ENCODE results near the gene PDZD8.

PDZD8 gene

DNA sequence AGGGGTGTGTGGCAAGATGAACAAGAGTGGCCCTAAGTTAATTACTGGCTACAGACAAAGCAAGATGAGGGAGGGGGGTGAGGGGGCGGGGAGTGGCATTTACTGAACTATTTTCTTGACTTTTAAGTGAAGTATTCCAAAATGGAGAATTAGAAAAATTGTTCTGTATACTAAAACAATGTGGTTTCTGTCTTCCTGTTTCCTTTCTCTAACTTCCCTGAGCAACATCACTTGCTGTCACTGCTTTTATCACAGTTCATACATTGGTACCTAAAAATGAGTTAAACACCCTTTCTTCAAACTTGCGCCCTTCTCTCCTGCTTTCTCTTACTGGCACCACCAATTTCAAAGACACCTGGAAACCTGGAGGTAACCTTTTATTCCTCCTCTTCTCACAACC lies 21.6 kb downstream of the PDZD8 start:
- Histone ChIP-seq H3K27ac (ENCODE audit: low read depth, low read length) (no peak overlapping the region), H3K27me3 (ENCODE audit: control insufficient read depth, low read length) (no peaks in the 10 kb centered on the region), H3K79me2 (ENCODE audit: control insufficient read depth, low read length) (peaks cover 89% of the 10 kb centered on the region), H3F3A (ENCODE audit: control insufficient read depth, insufficient read depth) (no peaks in the 10 kb centered on the region), H3K4me1 (ENCODE audit: control insufficient read depth, low read length) (peaks cover 25% of the 10 kb centered on the region), H3K9me2 (replicated peaks; ENCODE audit: control insufficient read depth, low read length) (no peaks in the 10 kb centered on the region), H3K4me2 (ENCODE audit: low read length) (peak overlapping the region; percentile 51), H3K9me3 (ENCODE audit: control insufficient read depth, insufficient read depth, low read length) (no peaks in the 10 kb centered on the region), H3K36me3 (ENCODE audit: control insufficient read depth, low read length) (no peaks in the 10 kb centered on the region), H4K20me1 (ENCODE audit: control insufficient read depth, insufficient read depth, low read depth, low read length) (peaks cover 23% of the 10 kb centered on the region), H3K4me3 (ENCODE audit: low read length) (peak overlapping the region; percentile 18)
- TF ChIP-seq CTCF (IDR thresholded peaks at IDR 0.05; ENCODE audit: low read depth, low read length, poor library complexity, severe bottlenecking) = no peak
- no peak for TF ChIP-seq EZH2phosphoT487 (IDR thresholded peaks at IDR 0.05; ENCODE audit: borderline replicate concordance, low read length)

DNA sequence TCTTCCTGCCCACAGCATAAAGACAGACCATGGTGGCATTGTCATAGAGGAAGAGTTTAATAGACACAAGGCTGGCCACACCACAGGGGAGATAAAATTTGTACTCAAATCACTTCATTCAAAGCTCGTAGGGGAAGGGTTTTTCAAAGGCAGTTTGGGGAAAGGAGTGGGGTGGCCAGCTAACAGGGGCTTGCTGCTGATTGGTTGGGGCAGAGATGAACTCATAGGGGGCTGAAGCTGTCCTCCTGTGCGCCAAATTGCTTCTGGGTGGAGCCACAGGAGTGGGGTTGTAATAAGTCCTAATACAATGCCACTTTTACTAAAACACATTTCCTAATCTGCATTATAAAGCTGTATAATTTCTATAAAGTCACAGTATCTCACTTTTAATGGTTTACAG lies 22.5 kb downstream of the PDZD8 start:
- H3K27me3 ChIP-seq (ENCODE audit: control insufficient read depth, low read length) = no peaks in the 10 kb centered on the region
- H3K4me3 ChIP-seq (ENCODE audit: low read length) = no peak overlapping the region
- peaks cover 25% of the 10 kb centered on the region for H3K4me1 ChIP-seq (ENCODE audit: control insufficient read depth, low read length)
- no peak overlapping the region for H3K27ac ChIP-seq (ENCODE audit: low read depth, low read length)
- H3K36me3 ChIP-seq (ENCODE audit: control insufficient read depth, low read length) = no peaks in the 10 kb centered on the region
- H3K79me2 ChIP-seq (ENCODE audit: control insufficient read depth, low read length) = peaks cover 90% of the 10 kb centered on the region
- no peaks in the 10 kb centered on the region for H3K9me3 ChIP-seq (ENCODE audit: control insufficient read depth, insufficient read depth, low read length)
- no peak overlapping the region for H3K4me2 ChIP-seq (ENCODE audit: low read length)
- peaks cover 29% of the 10 kb centered on the region for H4K20me1 ChIP-seq (ENCODE audit: control insufficient read depth, insufficient read depth, low read depth, low read length)
- no peaks in the 10 kb centered on the region for H3F3A ChIP-seq (ENCODE audit: control insufficient read depth, insufficient read depth)
- H3K9me2 ChIP-seq (replicated peaks; ENCODE audit: control insufficient read depth, low read length) = no peaks in the 10 kb centered on the region
- no peak for TF ChIP-seq EZH2phosphoT487 (IDR thresholded peaks at IDR 0.05; ENCODE audit: borderline replicate concordance, low read length)
- no peak for TF ChIP-seq CTCF (IDR thresholded peaks at IDR 0.05; ENCODE audit: low read depth, low read length, poor library complexity, severe bottlenecking)

DNA sequence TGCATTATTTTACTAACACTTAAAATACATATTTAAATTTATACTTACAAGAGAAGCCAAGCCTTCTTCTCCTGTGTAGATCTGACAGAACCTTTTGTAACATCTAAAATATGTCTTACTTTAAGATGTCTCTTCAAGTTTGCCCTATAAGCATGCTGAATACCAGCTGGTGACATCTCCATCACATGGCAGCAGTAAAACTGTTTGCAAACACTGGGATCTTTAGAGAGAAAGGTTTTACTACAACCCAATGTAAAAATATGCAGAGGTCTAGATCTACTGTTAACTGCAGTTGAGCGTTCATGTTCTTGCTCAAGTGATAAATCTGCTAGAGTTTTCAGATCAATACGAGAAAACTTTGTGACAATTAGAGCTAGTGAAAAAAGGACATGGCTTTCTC lies 23.2 kb downstream of the PDZD8 start:
- Histone ChIP-seq H3K9me2 (replicated peaks; ENCODE audit: control insufficient read depth, low read length) (no peaks in the 10 kb centered on the region), H3K4me3 (ENCODE audit: low read length) (no peak overlapping the region), H3K27me3 (ENCODE audit: control insufficient read depth, low read length) (no peaks in the 10 kb centered on the region), H3K4me2 (ENCODE audit: low read length) (no peak overlapping the region), H3K27ac (ENCODE audit: low read depth, low read length) (no peak overlapping the region), H3K4me1 (ENCODE audit: control insufficient read depth, low read length) (peaks cover 25% of the 10 kb centered on the region), H4K20me1 (ENCODE audit: control insufficient read depth, insufficient read depth, low read depth, low read length) (peaks cover 29% of the 10 kb centered on the region), H3K9me3 (ENCODE audit: control insufficient read depth, insufficient read depth, low read length) (no peaks in the 10 kb centered on the region), H3K36me3 (ENCODE audit: control insufficient read depth, low read length) (no peaks in the 10 kb centered on the region), H3F3A (ENCODE audit: control insufficient read depth, insufficient read depth) (no peaks in the 10 kb centered on the region), H3K79me2 (ENCODE audit: control insufficient read depth, low read length) (peaks cover 93% of the 10 kb centered on the region)
- TF ChIP-seq CTCF (IDR thresholded peaks at IDR 0.05; ENCODE audit: low read depth, low read length, poor library complexity, severe bottlenecking) (no peak), EZH2phosphoT487 (IDR thresholded peaks at IDR 0.05; ENCODE audit: borderline replicate concordance, low read length) (no peak)

DNA sequence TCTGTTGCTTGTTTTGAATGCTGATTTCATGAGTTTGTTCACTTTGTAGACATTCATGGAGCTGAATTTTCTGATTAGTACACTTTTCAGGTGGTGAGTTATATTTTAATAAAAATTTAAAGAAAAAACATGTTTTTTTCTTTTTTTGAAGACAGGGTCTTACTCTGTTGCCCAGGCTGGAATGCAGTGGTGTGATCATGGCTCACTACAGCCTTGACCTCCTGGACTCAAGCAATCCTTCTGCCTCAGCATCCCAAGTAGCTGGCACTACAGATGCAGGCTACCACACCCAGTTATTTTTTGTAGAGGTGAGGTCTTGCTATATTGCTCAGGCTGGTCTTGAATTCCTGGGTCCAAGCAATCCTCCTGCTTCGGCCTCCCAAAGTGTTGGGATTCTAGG lies 23.7 kb downstream of the PDZD8 start:
- TF ChIP-seq EZH2phosphoT487 (IDR thresholded peaks at IDR 0.05; ENCODE audit: borderline replicate concordance, low read length) (no peak), CTCF (IDR thresholded peaks at IDR 0.05; ENCODE audit: low read depth, low read length, poor library complexity, severe bottlenecking) (no peak)
- Histone ChIP-seq H3K27ac (ENCODE audit: low read depth, low read length) (no peak overlapping the region), H3K79me2 (ENCODE audit: control insufficient read depth, low read length) (peaks cover 93% of the 10 kb centered on the region), H3K4me2 (ENCODE audit: low read length) (no peak overlapping the region), H3F3A (ENCODE audit: control insufficient read depth, insufficient read depth) (no peaks in the 10 kb centered on the region), H3K4me3 (ENCODE audit: low read length) (no peak overlapping the region), H3K27me3 (ENCODE audit: control insufficient read depth, low read length) (no peaks in the 10 kb centered on the region), H3K9me2 (replicated peaks; ENCODE audit: control insufficient read depth, low read length) (no peaks in the 10 kb centered on the region), H3K9me3 (ENCODE audit: control insufficient read depth, insufficient read depth, low read length) (no peaks in the 10 kb centered on the region), H4K20me1 (ENCODE audit: control insufficient read depth, insufficient read depth, low read depth, low read length) (peaks cover 29% of the 10 kb centered on the region), H3K36me3 (ENCODE audit: control insufficient read depth, low read length) (no peaks in the 10 kb centered on the region), H3K4me1 (ENCODE audit: control insufficient read depth, low read length) (peaks cover 25% of the 10 kb centered on the region)

Measured in DOHH2 (cell line).